ENCODE data around the gene HCRTR1. TPM values are rescaled to one million over a fixed set of nuclear protein-coding genes. Genes with fewer than 3 reads are reported as not detected.

Gene HCRTR1
- polyA plus RNA-seq, 3 donors = 0.17 to 0.38 (median 0.18) TPM

DNA sequence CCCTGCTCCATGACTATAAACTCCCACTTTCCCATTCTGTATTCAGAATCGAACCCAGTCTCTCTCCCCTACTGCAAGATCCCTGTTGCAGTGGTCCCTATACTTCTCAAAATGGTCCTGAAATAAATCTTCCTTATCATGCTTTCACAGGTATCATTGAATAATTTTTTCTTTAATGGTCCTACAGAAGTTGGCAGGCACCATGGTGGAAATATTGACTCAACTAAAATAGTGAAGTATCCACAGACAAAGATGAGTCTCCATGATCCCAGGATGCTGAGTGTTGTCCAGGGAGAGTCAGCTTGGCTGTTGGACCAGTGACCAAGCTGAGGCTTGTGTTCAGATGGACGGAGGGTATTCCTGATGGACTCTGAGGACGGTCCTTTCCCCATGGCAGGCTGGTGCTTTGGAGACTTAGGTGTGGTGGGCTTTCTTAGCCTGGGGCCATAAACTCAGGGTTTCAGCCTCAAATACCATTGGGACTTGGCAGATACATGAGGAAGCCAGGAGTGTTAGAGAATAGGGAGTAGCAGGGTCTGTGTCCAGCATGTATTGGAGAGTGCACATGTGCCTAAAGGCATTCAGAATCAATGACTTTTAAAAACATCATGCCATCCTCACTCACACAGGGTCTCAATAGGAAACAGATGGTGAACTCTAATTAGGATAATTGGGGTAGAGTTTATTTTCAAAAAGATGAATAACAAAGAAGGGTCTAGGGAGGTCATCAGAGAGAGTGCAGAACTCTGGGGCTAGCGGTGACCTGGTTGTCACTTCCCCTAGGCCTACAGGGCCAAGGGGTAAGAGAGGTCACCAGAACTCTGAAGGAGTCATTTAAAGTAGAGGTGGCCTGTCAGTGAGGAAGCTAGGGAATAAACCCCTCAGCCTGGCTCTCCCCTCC, 21.4 kb upstream of the HCRTR1 start:
- no peak for DNase-seq (ENCODE audit: low read depth in 3 of 3, low spot score in 2 of 3)

DNA sequence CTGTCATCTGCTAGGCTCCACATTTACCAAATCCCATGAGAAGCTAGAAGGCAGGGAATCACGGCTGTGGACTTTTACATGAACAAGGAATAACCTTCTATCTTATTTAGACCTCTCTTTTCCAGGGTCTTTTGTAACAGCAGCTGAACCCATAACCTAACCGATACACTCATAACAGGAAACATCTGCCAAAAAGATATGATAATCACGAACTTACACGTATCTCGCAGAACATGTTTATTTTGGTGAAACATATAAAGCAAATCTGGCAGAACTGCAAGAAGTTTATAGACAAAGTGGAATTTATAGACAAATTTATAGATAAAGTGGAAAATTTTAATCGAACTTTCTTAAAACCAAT, 20.8 kb upstream of the HCRTR1 start:
- DNase-seq (ENCODE audit: low read depth in 3 of 3, low spot score in 2 of 3) = no peak

DNA sequence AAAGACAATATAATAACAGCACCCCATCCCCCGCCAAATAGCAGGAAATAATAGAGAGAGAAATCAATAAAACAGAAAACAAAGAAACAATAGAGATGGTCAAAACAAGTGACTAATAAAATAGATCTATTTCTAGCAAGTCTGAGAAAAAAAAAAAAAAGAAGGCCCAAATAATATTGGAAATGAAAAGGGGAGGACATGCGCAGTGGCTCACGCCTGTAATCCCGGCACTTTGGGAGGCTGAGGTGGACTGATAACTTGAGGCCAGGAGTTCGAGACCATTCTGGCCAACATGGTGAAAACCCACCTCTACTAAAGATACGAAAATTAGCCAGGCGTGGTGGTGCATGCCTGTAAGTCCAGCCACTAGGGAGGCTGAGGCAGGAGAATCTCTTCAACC, 18.5 kb upstream of the HCRTR1 start:
- no peak for DNase-seq (ENCODE audit: low read depth in 3 of 3, low spot score in 2 of 3)

DNA sequence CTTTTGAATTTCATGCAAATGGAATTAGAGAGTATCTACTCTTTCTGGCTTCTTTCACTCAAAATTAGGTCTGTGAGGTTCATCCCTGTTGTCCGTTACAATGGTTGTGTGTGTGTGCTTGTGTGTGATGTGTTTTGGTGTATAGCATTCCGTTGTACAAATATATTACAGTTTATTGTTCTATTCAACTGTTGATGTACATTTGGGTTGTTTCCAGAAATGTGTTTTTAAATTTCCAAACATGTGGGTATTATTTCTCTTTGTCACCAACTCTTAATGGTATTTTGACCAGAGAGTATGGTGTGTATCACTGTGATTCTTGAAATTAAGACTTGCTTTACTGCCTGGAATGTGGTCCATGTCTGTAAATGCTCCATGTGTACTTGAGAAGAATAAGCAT, 16.8 kb upstream of the HCRTR1 start:
- DNase-seq (ENCODE audit: low read depth in 3 of 3, low spot score in 2 of 3) = no peak

GRCh38 chr1:31602081-31602480, 15.4 kb upstream of the HCRTR1 start:
- no peak for DNase-seq (ENCODE audit: low read depth in 3 of 3, low spot score in 2 of 3)

DNA sequence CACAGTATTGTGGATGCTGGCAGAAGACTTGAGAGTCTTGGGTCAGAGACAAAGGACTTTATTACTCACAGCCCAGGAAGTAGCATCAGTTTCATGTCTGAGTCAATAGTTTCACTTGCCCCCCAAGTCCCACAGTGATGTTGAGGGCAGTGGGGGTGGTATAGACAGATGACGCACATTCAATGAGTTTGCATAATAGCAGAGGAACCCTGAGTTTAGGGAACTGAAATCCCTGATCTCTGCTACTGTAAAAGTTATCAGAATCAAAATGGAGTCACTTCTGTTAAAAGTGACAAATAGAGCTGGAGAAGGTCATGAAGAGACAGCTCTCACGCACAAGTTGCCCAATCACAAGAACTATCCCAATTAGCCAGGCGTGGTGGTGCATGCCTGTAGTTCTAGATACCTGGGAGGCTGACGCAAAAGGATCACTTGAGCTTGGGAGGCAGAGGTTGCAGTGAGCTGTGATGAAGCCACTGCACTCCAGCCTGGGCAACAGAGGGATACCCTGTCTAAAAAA, 11.5 kb upstream of the HCRTR1 start:
- no peak for DNase-seq (ENCODE audit: low read depth in 3 of 3, low spot score in 2 of 3)

DNA sequence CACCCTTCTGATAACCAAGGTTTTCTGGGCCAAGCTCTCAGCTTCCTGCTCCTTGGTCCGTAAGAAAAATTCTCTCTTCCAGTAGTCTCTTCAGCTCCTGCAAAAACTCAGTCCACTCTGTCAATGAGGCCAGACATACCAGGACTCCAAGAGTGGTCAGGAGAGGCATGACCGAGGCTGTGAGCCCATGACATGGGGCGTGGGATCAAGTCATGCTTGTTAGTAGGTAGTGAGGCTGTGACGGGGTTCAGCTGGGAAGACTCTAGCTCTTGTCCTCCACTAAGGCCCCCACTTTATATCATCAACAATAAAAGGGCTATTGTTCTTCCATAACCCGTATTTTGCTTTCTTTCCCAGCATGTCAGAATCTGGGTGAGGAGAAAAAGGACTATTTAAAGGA, 10.1 kb upstream of the HCRTR1 start:
- DNase-seq (ENCODE audit: low read depth in 3 of 3, low spot score in 2 of 3) = no peak

- peak in 2 of 3 donors; percentile 34 to 40 for DNase-seq (ENCODE audit: low read depth in 3 of 3, low spot score in 2 of 3)
Measured at GRCh38 chr1:31609514-31610118, 7.9 kb upstream of the HCRTR1 start.

DNA sequence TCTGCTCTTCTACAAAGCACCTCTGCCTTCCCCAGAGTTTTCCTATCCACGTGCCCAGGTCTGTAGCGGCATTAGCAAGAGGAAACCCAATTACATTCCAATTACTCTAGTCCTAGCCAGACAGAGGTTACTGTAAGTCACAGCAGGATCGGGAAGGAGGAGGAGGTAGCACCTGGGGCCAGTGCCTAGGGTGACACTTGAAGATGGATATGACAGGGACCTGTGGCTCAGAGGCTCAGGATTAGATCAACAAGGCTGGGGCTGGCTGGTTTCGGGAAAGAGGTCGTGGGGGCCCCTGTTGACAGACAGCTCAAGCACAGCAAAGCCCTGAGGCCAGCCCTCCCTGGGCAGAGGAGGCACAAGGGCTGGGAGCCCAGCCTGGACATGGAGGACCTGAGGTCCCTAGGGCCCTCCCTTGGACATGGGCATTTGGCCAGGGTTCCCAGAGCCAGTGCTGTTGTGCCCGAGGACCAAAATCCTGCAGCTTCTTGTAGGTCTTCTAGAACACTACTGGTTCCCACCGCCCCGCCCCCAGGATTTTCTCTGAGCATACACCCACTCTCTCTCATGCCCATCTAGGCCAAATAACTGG, 3.0 kb upstream of the HCRTR1 start:
- DNase-seq (ENCODE audit: low read depth in 3 of 3, low spot score in 2 of 3) = no peak

DNA sequence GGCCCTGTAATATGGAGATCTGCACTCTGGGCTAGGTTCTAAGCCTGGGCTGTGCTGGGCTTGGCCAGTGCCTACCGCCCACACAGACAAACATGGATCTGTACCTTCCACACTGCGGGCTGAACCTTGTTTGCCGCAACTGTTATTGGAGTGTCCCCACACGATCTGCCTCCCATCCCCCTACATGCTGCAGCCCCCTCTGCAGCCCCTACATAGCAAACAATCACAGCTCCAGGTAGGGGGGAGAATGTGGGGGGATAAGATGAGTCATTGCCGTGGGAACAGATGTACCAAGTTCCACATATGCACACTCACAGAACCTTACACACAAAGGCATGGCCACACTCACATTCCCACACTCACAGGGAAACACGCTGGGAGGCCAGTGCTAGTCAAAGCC, 2.1 kb upstream of the HCRTR1 start:
- DNase-seq (ENCODE audit: low read depth in 3 of 3, low spot score in 2 of 3) = no peak

GRCh38 chr1:31615939-31616338, 1.6 kb upstream of the HCRTR1 start:
- no peak for DNase-seq (ENCODE audit: low read depth in 3 of 3, low spot score in 2 of 3)

- DNase-seq (ENCODE audit: low read depth in 3 of 3, low spot score in 2 of 3) = peak in 2 of 3 donors; percentile 44 to 47
Measured at GRCh38 chr1:31617916-31618746, 642 bp downstream of the HCRTR1 start.

GRCh38 chr1:31618916-31619846, 1.7 kb downstream of the HCRTR1 start:
- no peak for DNase-seq (ENCODE audit: low read depth in 3 of 3, low spot score in 2 of 3)

GRCh38 chr1:31620631-31621497, 3.4 kb downstream of the HCRTR1 start:
- no peak for DNase-seq (ENCODE audit: low read depth in 3 of 3, low spot score in 2 of 3)

GRCh38 chr1:31621498-31621820, 4.0 kb downstream of the HCRTR1 start:
- no peak for DNase-seq (ENCODE audit: low read depth in 3 of 3, low spot score in 2 of 3)

GRCh38 chr1:31621847-31622730, 4.6 kb downstream of the HCRTR1 start:
- DNase-seq (ENCODE audit: low read depth in 3 of 3, low spot score in 2 of 3) = no peak

GRCh38 chr1:31623365-31623764, 5.9 kb downstream of the HCRTR1 start:
- no peak for DNase-seq (ENCODE audit: low read depth in 3 of 3, low spot score in 2 of 3)

DNA sequence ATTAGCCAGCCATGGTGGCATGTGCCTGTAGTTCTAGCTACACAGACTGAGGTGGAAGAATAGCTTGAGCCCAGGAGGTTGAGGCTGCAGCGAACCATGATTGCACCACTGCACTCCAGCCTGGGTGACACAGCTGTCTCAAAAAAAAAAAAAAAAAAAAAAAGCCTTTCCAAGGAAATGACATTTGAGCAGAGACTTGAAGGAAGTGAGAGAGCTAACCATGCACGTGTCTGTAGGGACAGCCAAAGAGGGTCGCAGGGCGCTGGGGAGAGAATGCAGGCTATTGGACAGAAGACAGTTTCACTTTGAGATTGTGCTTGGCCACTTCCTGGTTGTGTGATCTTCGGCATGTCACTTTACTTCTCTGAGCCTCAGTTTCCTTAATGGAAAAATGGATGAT, 6.8 kb downstream of the HCRTR1 start:
- no peak for DNase-seq (ENCODE audit: low read depth in 3 of 3, low spot score in 2 of 3)

Measured in right renal cortex interstitium (tissue), 3 donors.